Measurements from ENCODE around the gene TSGA10IP.

TSGA10IP gene

GRCh38 chr11:65977621-65978390, 32.5 kb downstream of the TSGA10IP start:
- DNase-seq, result no peak

- DNase-seq, result no peak
Observed at GRCh38 chr11:65978391-65979238, 33.3 kb downstream of the TSGA10IP start.

DNA sequence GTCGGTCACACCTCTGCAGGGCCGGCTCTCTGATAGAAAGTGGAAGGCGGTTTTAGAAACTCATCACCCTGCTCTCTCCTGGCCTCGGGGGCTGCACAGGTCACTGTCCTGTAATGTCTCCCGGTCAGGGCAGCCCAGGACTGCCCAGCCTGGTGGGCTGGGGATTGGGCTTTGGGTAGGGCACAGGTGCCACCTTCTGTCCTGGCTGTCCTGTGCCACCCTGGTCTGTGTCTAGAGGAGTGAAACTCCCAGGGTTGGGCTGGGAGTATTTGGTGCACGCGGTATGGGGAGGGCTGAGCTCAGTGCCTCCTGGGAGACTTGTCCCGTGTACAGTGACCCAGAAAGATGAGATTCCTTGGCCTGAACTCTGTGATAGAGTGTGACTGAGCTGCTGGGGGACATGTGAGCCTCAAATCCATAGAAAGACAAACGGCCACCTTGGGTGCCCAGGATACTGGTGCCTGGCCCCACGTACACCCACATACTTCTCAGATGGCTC, 34.0 kb downstream of the TSGA10IP start:
- no peak for DNase-seq

- no peak for DNase-seq
Observed at GRCh38 chr11:65981101-65981740, 35.9 kb downstream of the TSGA10IP start.

- no peak for DNase-seq
Observed at GRCh38 chr11:65981972-65982823, 36.9 kb downstream of the TSGA10IP start.

DNA sequence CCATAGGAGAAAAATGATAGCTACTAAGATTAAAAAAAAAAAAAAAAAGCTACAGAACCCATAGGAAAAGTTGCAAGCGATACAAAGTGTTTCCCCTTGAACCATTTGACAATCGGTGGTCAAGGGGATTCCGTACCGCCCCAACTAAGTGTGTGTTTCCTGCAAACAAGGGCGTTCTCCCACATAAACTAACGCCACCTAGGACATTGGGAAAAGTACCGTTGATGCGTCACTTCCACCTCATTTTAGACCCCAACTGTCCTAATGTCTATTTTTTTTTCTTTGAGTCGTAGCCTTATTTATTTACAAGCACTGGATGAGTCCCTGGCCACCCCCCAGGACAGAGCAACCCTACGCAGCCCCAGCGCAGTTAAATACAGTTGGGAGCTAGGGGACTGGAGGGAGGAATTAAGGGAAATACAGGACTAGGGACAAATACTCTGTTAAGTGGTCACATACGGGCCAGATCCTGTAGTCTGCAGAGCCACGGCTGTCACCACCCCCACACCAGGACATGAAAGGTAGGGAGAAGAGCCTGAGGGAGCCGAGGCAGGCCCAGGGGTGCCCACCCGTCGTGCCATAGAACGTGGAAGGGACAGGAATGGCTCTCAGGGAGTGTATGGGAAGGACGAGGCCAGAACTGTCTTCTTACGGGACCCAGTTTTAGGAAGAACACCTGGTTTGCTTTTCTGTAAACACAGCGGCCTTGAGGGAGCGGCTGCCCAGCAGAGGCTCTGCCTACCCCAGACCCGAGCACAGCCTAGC, 37.7 kb downstream of the TSGA10IP start:
- no peak for DNase-seq

- no peak for DNase-seq
Observed at GRCh38 chr11:65983589-65983987, 38.3 kb downstream of the TSGA10IP start.

DNA sequence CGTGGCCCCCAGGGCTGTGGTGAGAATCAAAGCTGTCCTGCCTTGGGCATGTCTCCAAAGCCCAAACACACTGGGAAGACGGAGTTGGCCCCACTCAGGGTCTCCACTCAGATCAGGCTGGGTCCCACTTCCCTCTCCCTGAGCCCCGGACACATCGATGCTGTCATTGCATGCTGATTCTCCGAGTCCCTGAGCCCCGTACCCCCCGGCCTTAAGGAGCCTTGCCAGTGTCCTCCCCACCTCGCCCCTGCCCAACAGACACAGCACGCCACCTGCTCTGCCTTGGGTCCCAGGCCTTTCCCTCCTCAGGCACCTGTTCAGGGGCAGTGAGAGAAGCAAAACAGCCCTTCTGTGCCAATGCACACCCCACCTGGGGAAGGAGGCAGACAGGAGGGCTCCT, 42.1 kb downstream of the TSGA10IP start:
- no peak for DNase-seq

- DNase-seq, result peak; percentile 81
Observed at GRCh38 chr11:65988791-65989592, 43.7 kb downstream of the TSGA10IP start.

GRCh38 chr11:65992056-65992455, 46.8 kb downstream of the TSGA10IP start:
- no peak for DNase-seq

GRCh38 chr11:65997286-65997685, 52.0 kb downstream of the TSGA10IP start:
- DNase-seq, result no peak

- peak; percentile 85 for DNase-seq
Observed at GRCh38 chr11:66001942-66002647, 56.8 kb downstream of the TSGA10IP start, which contains the start of the genes BANF1 and EIF1AD. TSS of gene BANF1 (plus strand) at chr11:66002503. CDS start at chr11:66003251, 748 bp downstream. TSS of gene EIF1AD (minus strand) at chr11:66002157. CDS start at chr11:66000389, 1,768 bp downstream.

GRCh38 chr11:66002648-66003225, 57.5 kb downstream of the TSGA10IP start:
- peak; percentile 71 for DNase-seq

DNA sequence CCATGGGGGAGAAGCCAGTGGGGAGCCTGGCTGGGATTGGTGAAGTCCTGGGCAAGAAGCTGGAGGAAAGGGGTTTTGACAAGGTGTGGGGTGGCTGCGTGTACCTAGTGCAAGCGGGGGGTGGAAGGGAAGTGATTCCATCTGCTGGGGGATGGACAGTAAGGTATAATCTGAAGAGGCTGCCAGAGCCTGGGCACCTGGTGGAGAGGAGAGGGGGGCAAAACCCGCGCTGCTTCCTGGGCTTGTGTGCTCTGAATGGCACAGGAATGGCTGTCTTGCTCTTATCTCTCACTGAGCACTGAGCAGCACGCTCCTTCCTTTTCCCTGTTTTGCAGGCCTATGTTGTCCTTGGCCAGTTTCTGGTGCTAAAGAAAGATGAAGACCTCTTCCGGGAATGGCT, 58.0 kb downstream of the TSGA10IP start:
- no peak for DNase-seq

DNA sequence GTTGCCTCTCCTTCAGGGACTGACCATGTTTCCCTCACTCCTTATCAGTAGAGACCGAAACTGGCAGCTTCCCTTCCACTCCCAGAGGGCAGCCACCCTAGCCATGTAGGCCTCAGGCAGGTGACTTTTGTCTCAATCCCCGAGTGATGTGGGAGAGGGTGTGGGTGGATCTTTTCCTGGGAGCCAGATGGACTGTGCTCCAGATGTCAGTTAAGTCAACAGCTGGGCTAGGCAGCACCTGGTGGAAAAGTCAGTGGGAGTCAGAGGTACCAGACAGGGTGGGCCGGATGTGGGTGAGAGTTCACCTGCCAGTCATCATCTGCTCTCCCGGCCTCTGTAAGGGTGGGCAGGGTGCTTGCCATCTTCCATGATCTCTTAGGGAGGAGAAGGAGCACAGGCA, 58.9 kb downstream of the TSGA10IP start:
- no peak for DNase-seq

DNA sequence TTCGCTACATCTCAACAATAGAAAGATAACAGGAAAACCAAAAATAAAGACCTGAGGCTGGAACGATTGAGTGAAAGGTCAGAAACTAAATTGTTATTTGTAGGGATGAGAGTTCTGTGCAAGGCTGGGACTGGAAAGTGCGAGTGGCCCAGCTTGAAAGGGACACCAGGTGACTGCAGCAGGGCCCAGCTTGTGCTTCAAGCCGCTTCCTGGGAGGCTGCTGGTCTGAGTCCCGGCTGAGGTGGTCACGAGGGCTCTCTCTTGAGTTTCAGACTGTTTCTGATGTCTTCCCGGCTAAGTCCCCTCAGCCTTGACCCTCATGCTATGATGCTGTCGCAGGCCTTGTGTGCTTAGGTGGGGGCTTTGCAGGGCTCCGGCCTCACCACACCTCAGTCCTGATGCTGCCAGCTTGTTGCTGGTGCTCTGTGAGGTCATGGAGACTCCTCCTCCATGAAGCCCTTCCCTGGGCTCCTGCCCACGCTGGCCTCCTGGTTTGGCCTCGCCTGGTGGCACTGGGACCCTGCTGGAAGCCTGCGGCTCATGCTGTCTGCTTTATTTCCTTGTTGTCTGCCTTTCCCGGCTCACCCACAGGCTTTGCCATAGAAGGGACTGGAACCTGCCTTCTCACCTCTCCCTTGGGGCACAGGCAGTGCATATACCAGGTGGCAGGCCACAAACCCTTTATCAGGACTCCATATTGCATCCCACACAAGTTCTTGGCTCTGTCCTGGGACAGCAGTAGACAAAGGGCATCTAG, 61.0 kb downstream of the TSGA10IP start:
- DNase-seq, result no peak

- no peak for DNase-seq
Observed at GRCh38 chr11:66006891-66007176, 61.6 kb downstream of the TSGA10IP start.

- DNase-seq, result no peak
Observed at GRCh38 chr11:66007201-66007634, 61.9 kb downstream of the TSGA10IP start.

GRCh38 chr11:66008095-66008467, 62.8 kb downstream of the TSGA10IP start:
- DNase-seq, result no peak
